Measurements from ENCODE around the gene CINP. TPM values are rescaled to one million over a fixed set of nuclear protein-coding genes. Genes with fewer than 3 reads are reported as not detected.
A peak's percentile ranks its signal among the peaks of the same experiment; 100 is the strongest.

CINP gene
- 10 to 100 TPM; 26.6 to 36.7 (median 31.0) TPM for total RNA-seq
- polyA plus RNA-seq: 10 to 100 TPM; 40.8 to 46.0 TPM
- long read RNA-seq, donor 1, full-length matches to known transcripts: 20 of 26 reads
- long read RNA-seq, donor 1, partial matches to known transcripts: 1 of 26 reads
- long read RNA-seq, donor 1, other reads (novel, unspliced or antisense): 5 of 26 reads
- long read RNA-seq, donor 2, full-length matches to known transcripts: 20 of 25 reads
- long read RNA-seq, donor 2, partial matches to known transcripts: 1 of 25 reads
- long read RNA-seq, donor 2, other reads (novel, unspliced or antisense): 4 of 25 reads
- long read RNA-seq, donor 3, full-length matches to known transcripts: 23 of 29 reads
- long read RNA-seq, donor 3, partial matches to known transcripts: 1 of 29 reads
- long read RNA-seq, donor 3, other reads (novel, unspliced or antisense): 5 of 29 reads

DNA sequence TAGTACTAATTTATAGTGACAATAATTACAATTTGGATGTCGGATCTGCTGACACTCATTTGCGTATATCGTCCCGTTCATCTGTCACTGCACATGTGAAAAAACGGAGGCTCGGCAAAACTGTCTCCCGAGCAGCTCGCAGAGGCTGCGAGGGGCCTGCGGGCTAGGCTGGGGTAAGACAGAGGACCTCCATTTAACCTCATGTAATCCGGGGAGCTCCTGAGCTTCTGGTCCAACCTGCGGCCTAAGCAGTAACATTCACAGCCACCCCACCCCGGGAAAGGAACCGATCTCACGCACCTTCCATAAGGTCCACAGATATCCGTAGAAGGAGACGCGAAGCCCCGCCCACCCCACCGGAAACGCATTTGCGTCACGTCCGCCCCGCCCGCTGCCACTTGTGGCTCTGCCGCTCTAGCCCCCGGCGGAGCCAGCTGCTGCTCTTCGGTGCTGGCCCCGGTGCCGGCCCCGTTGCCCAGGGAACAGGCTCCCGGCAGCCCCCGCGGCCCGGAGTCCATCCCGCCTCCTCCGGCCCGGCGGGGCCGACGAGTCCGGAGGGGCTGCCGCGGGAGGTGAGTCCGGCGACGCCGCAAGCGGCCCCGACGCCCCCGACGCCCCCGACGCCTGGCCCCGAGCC is at the start of gene CINP, which contains the start of gene TECPR2:
TSS of gene CINP (minus strand) at position 346 of the 637 bp plus-strand sequence. CDS start at position 307, 39 bp downstream.
TSS of gene TECPR2 (plus strand) at position 397 of the 637 bp plus-strand sequence. CDS start 13,781 bp downstream, outside the sequence.
- peaks cover 0 to 41% (median 25%) of the 10 kb centered on the region in 9 donors for H3K4me1 ChIP-seq
- peak; percentile 98 to 100 (median 99) for ATAC-seq

DNA sequence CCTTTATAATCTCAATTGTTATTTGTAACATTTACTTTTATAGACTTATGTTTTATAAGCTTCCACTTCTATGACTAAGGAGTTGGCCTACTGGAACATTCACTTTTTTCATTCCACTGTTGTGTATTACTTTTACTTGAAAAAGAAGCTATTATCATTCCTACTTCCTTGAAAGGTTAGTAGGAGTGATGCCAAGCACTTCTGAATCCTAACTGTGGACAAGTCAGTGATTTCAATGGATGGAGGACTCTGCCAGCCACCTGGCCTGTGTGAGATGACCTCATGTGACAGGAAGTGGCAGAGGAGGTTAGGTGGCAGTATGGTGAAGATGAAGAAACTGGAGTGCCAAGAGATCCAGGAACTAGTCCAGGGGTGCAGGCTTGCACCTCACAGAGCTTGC is 46.0 kb upstream of the CINP start:
- TF ChIP-seq, protein P1, sequence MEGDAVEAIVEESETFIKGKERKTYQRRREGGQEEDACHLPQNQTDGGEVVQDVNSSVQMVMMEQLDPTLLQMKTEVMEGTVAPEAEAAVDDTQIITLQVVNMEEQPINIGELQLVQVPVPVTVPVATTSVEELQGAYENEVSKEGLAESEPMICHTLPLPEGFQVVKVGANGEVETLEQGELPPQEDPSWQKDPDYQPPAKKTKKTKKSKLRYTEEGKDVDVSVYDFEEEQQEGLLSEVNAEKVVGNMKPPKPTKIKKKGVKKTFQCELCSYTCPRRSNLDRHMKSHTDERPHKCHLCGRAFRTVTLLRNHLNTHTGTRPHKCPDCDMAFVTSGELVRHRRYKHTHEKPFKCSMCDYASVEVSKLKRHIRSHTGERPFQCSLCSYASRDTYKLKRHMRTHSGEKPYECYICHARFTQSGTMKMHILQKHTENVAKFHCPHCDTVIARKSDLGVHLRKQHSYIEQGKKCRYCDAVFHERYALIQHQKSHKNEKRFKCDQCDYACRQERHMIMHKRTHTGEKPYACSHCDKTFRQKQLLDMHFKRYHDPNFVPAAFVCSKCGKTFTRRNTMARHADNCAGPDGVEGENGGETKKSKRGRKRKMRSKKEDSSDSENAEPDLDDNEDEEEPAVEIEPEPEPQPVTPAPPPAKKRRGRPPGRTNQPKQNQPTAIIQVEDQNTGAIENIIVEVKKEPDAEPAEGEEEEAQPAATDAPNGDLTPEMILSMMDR (IDR thresholded peaks at IDR 0.05): no peak
- Histone ChIP-seq H3K36me3 (peaks cover 0 to 50% (median 0%) of the 10 kb centered on the region in 9 donors), H3K9me3 (peaks cover 0 to 3% (median 0%) of the 10 kb centered on the region in 11 donors), H3K27ac (peak overlapping the region; percentile 45 to 86 (median 72)), H3K27me3 (no peaks in the 10 kb centered on the region), H3K4me1 (peaks cover 0 to 19% (median 11%) of the 10 kb centered on the region in 9 donors), H3K4me3 (no peak overlapping the region)
- ATAC-seq (peak in 7 of 8 donors; percentile 55 to 81 (median 69)), DNase-seq (peak in 1 of 2 donors; percentile 16)
- intact Hi-C loops (cut with DNase I): no loop called here

More for the DNA sequence above, at the start of gene CINP, which contains the start of gene TECPR2:
- peak within 1 kb of the TSS; percentile 64 to 95 (median 86) for H3K4me3 ChIP-seq
- peaks cover 0 to 30% (median 20%) of the 10 kb centered on the region in 9 donors for H3K36me3 ChIP-seq
- H3K27me3 ChIP-seq: no peaks in the 10 kb centered on the region
- WGBS, 2 donors: 0 to 1% methylated on average over 49 to 57 of the region's 58 CpGs
- intact Hi-C loops (cut with DNase I): loop anchor here in 2 of 10 donors (5.0 kb wide), 2 partner anchors 45 to 155 kb away; partner anchors contain the start of gene ZNF839 (in 1 of the 2)
- TF ChIP-seq, protein P1 (IDR thresholded peaks at IDR 0.05): no peak
- DNase-seq: peak; percentile 98 to 99
- H3K27ac ChIP-seq: peak within 1 kb of the TSS; percentile 68 to 96 (median 94)
- no peaks in the 10 kb centered on the region for H3K9me3 ChIP-seq

DNA sequence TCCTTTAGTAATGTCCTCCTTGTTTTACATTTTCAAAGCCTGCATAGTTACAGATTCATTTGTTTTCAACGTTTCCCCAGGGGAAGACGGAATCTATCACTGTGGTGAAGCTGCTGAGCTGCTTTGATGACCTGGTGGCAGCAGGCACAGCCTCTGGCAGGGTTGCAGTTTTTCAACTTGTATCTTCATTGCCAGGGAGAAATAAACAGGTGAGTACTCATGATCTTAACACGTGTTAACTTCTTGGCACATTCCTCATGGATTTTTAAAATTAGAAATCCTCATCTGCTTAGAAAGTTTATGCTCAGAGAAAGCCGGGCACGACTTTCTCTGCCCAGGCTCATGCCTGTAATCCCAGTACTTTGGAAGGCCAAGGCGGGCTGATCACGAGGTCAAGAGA is 44.6 kb upstream of the CINP start:
- H3K4me3 ChIP-seq: no peak overlapping the region
- intact Hi-C loops (cut with DNase I): no loop called here
- H3K9me3 ChIP-seq: peaks cover 0 to 17% (median 12%) of the 10 kb centered on the region in 11 donors
- H3K27ac ChIP-seq: peak overlapping the region; percentile 50 to 86 (median 74)
- DNase-seq (peak in 1 of 2 donors; percentile 13), ATAC-seq (peak in 6 of 8 donors; percentile 34 to 72 (median 58))
- TF ChIP-seq, protein P1 (IDR thresholded peaks at IDR 0.05): no peak
- 52 to 72% methylated on average over 7 of the region's 7 CpGs for WGBS, 2 donors
- H3K36me3 ChIP-seq: peaks cover 0 to 42% (median 0%) of the 10 kb centered on the region in 9 donors
- no peaks in the 10 kb centered on the region for H3K27me3 ChIP-seq
- H3K4me1 ChIP-seq: peaks cover 0 to 19% (median 11%) of the 10 kb centered on the region in 9 donors

DNA sequence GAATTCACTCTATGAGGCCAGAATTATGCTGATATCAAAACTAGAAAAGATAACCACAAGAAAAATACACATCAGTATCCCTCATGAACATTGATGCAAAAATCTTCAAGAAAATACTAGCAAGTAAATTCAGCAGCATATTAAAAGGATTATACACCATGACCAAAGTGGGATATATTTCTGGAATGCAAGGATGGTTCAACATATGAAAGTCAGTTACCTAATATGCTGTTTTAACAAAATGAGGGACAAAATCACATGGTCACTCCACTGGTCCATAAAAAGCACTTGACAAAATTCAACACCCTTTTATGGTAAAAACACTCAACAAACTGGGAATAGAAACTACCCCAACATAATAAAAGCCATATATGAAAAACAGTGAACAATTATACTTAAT is 40.3 kb upstream of the CINP start:
- no peak overlapping the region for H3K4me3 ChIP-seq
- peaks cover 0 to 54% (median 0%) of the 10 kb centered on the region in 9 donors for H3K36me3 ChIP-seq
- no peak for ATAC-seq
- H3K4me1 ChIP-seq: peaks cover 0 to 6% (median 0%) of the 10 kb centered on the region in 9 donors
- peaks cover 0 to 50% (median 16%) of the 10 kb centered on the region in 11 donors for H3K9me3 ChIP-seq
- no peak for DNase-seq
- intact Hi-C loops (cut with DNase I): no loop called here
- TF ChIP-seq, protein P1 (IDR thresholded peaks at IDR 0.05): no peak
- H3K27me3 ChIP-seq: no peaks in the 10 kb centered on the region
- no peak overlapping the region for H3K27ac ChIP-seq
